ENCODE measurements around the gene CACNA2D3. TPM values are rescaled to one million over a fixed set of nuclear protein-coding genes. Genes with fewer than 3 reads are reported as not detected.
"Not testable (repeated sequence)": the region's sequence is repeated elsewhere in the genome, so short reads cannot be mapped to it uniquely, and the experiment has no call there.

CACNA2D3 gene
- total and polyA plus RNA-seq, 4 experiments from 2014 or later: not detected

- peaks cover 2 to 3% of the 10 kb centered on the region in 2 donors for H3K27me3 Mint-ChIP-seq
- H3K4me1 Mint-ChIP-seq: no peaks in the 10 kb centered on the region
- no peak overlapping the region for H3K4me3 Mint-ChIP-seq
- Histone ChIP-seq H3K4me3 (ENCODE audit: low read length in 2 of 2) (no peak overlapping the region), H3K27ac (ENCODE audit: low read depth, low read length) (no peak overlapping the region), H3K27me3 (ENCODE audit: insufficient read depth, low read length) (no peaks in the 10 kb centered on the region), H3K4me1 (ENCODE audit: insufficient read depth, low read length) (no peaks in the 10 kb centered on the region), H3K36me3 (ENCODE audit: insufficient read depth, low read length) (no peaks in the 10 kb centered on the region), H3K9me3 (ENCODE audit: control insufficient read depth in 1 of 2, low read length in 2 of 2) (no peaks in the 10 kb centered on the region)
- H3K36me3 Mint-ChIP-seq: no peaks in the 10 kb centered on the region
- H3K9me3 Mint-ChIP-seq: peaks cover 0 to 4% (median 0%) of the 10 kb centered on the region in 8 donors
- H3K27ac Mint-ChIP-seq: no peak overlapping the region
- CTCF ChIA-PET (ENCODE audit: partially characterized antibody): no interaction called here
- intact Hi-C loops (cut with micrococcal nuclease): no loop called here
- DNase-seq: no peak
- POLR2A ChIA-PET (ENCODE audit: partially characterized antibody): no interaction called here
Measured at GRCh38 chr3:54632834-54633233, 510.5 kb downstream of the CACNA2D3 start.

GRCh38 chr3:54633444-54634121 is 511.2 kb downstream of the CACNA2D3 start:
- no peaks in the 10 kb centered on the region for H3K36me3 ChIP-seq (ENCODE audit: insufficient read depth, low read length)
- ChIA-PET CTCF (ENCODE audit: partially characterized antibody) (no interaction called here), POLR2A (ENCODE audit: partially characterized antibody) (no interaction called here)
- no peak overlapping the region for H3K27ac Mint-ChIP-seq
- no peaks in the 10 kb centered on the region for H3K27me3 ChIP-seq (ENCODE audit: insufficient read depth, low read length)
- peaks cover 5 to 6% of the 10 kb centered on the region in 2 donors for H3K27me3 Mint-ChIP-seq
- peaks cover 0 to 4% (median 0%) of the 10 kb centered on the region in 8 donors for H3K9me3 Mint-ChIP-seq
- no peak overlapping the region for H3K4me3 Mint-ChIP-seq
- H3K9me3 ChIP-seq (ENCODE audit: control insufficient read depth in 1 of 2, low read length in 2 of 2): no peaks in the 10 kb centered on the region
- H3K4me1 ChIP-seq (ENCODE audit: insufficient read depth, low read length): no peaks in the 10 kb centered on the region
- no peaks in the 10 kb centered on the region for H3K36me3 Mint-ChIP-seq
- no peak overlapping the region for H3K4me3 ChIP-seq (ENCODE audit: low read length in 2 of 2)
- peaks cover 0 to under 1% (median 0%) of the 10 kb centered on the region in 4 donors for H3K4me1 Mint-ChIP-seq
- no peak overlapping the region for H3K27ac ChIP-seq (ENCODE audit: low read depth, low read length)
- intact Hi-C loops (cut with micrococcal nuclease): no loop called here
- DNase-seq: no peak

- H3K4me3 Mint-ChIP-seq: no peak overlapping the region
- peaks cover 0 to 4% (median 0%) of the 10 kb centered on the region in 8 donors for H3K9me3 Mint-ChIP-seq
- no peak for DNase-seq
- peaks cover 0 to 4% (median under 1%) of the 10 kb centered on the region in 4 donors for H3K4me1 Mint-ChIP-seq
- POLR2A ChIA-PET (ENCODE audit: partially characterized antibody): no interaction called here
- Histone ChIP-seq H3K9me3 (ENCODE audit: control insufficient read depth in 1 of 2, low read length in 2 of 2) (no peaks in the 10 kb centered on the region), H3K27ac (ENCODE audit: low read depth, low read length) (no peak overlapping the region), H3K4me3 (ENCODE audit: low read length in 2 of 2) (no peak overlapping the region), H3K36me3 (ENCODE audit: insufficient read depth, low read length) (no peaks in the 10 kb centered on the region), H3K4me1 (ENCODE audit: insufficient read depth, low read length) (no peaks in the 10 kb centered on the region), H3K27me3 (ENCODE audit: insufficient read depth, low read length) (no peaks in the 10 kb centered on the region)
- CTCF ChIA-PET (ENCODE audit: partially characterized antibody): no interaction called here
- H3K27me3 Mint-ChIP-seq: peaks cover 5 to 11% of the 10 kb centered on the region in 2 donors
- intact Hi-C loops (cut with micrococcal nuclease): no loop called here
- no peaks in the 10 kb centered on the region for H3K36me3 Mint-ChIP-seq
- no peak overlapping the region for H3K27ac Mint-ChIP-seq
Measured at GRCh38 chr3:54634122-54634469, 511.7 kb downstream of the CACNA2D3 start.

GRCh38 chr3:54639790-54640372 is 517.5 kb downstream of the CACNA2D3 start:
- DNase-seq; H3K4me1 ChIP-seq (ENCODE audit: insufficient read depth, low read length); intact Hi-C loops (cut with micrococcal nuclease); H3K36me3 Mint-ChIP-seq; H3K27ac ChIP-seq (ENCODE audit: low read depth, low read length); H3K27ac Mint-ChIP-seq; H3K4me3 Mint-ChIP-seq; H3K36me3 ChIP-seq (ENCODE audit: insufficient read depth, low read length); H3K9me3 ChIP-seq (ENCODE audit: control insufficient read depth in 1 of 2, low read length in 2 of 2); H3K4me3 ChIP-seq (ENCODE audit: low read length in 2 of 2); H3K4me1 Mint-ChIP-seq; POLR2A ChIA-PET (ENCODE audit: partially characterized antibody); H3K27me3 ChIP-seq (ENCODE audit: insufficient read depth, low read length); CTCF ChIA-PET (ENCODE audit: partially characterized antibody); H3K9me3 Mint-ChIP-seq: not testable (repeated sequence)
- peaks cover 16 to 22% of the 10 kb centered on the region in 2 donors for H3K27me3 Mint-ChIP-seq

GRCh38 chr3:54641226-54642014 is 519.1 kb downstream of the CACNA2D3 start:
- Histone ChIP-seq H3K27ac (ENCODE audit: low read depth, low read length) (no peak overlapping the region), H3K36me3 (ENCODE audit: insufficient read depth, low read length) (no peaks in the 10 kb centered on the region), H3K27me3 (ENCODE audit: insufficient read depth, low read length) (no peaks in the 10 kb centered on the region), H3K4me1 (ENCODE audit: insufficient read depth, low read length) (no peaks in the 10 kb centered on the region), H3K4me3 (ENCODE audit: low read length in 2 of 2) (no peak overlapping the region), H3K9me3 (ENCODE audit: control insufficient read depth in 1 of 2, low read length in 2 of 2) (no peaks in the 10 kb centered on the region)
- H3K36me3 Mint-ChIP-seq: no peaks in the 10 kb centered on the region
- H3K4me3 Mint-ChIP-seq: no peak overlapping the region
- H3K9me3 Mint-ChIP-seq: peaks cover 0 to 9% (median under 1%) of the 10 kb centered on the region in 8 donors
- POLR2A ChIA-PET (ENCODE audit: partially characterized antibody): no interaction called here
- peaks cover 0 to 4% (median 1%) of the 10 kb centered on the region in 4 donors for H3K4me1 Mint-ChIP-seq
- no peak for DNase-seq
- intact Hi-C loops (cut with micrococcal nuclease): no loop called here
- peaks cover 16 to 22% of the 10 kb centered on the region in 2 donors for H3K27me3 Mint-ChIP-seq
- CTCF ChIA-PET (ENCODE audit: partially characterized antibody): no interaction called here
- H3K27ac Mint-ChIP-seq: no peak overlapping the region

GRCh38 chr3:54642147-54642546 is 519.8 kb downstream of the CACNA2D3 start:
- Histone ChIP-seq H3K9me3 (ENCODE audit: control insufficient read depth in 1 of 2, low read length in 2 of 2) (no peaks in the 10 kb centered on the region), H3K4me1 (ENCODE audit: insufficient read depth, low read length) (no peaks in the 10 kb centered on the region), H3K4me3 (ENCODE audit: low read length in 2 of 2) (no peak overlapping the region), H3K27me3 (ENCODE audit: insufficient read depth, low read length) (no peaks in the 10 kb centered on the region), H3K36me3 (ENCODE audit: insufficient read depth, low read length) (no peaks in the 10 kb centered on the region), H3K27ac (ENCODE audit: low read depth, low read length) (no peak overlapping the region)
- Mint-ChIP-seq H3K9me3 (peaks cover 0 to 9% (median 4%) of the 10 kb centered on the region in 8 donors), H3K27me3 (peaks cover 16 to 22% of the 10 kb centered on the region in 2 donors), H3K36me3 (no peaks in the 10 kb centered on the region), H3K4me3 (no peak overlapping the region), H3K4me1 (peaks cover 0 to 4% (median 1%) of the 10 kb centered on the region in 4 donors), H3K27ac (no peak overlapping the region)
- intact Hi-C loops (cut with micrococcal nuclease): no loop called here
- POLR2A ChIA-PET (ENCODE audit: partially characterized antibody): no interaction called here
- DNase-seq: no peak
- CTCF ChIA-PET (ENCODE audit: partially characterized antibody): no interaction called here

- DNase-seq: no peak
- Mint-ChIP-seq H3K27me3 (peaks cover 0 to 2% of the 10 kb centered on the region in 2 donors), H3K36me3 (peaks cover 0 to 2% of the 10 kb centered on the region in 2 donors), H3K4me1 (no peaks in the 10 kb centered on the region), H3K27ac (no peak overlapping the region), H3K4me3 (no peak overlapping the region), H3K9me3 (peaks cover 4 to 16% (median 8%) of the 10 kb centered on the region in 8 donors)
- Histone ChIP-seq H3K27me3 (ENCODE audit: insufficient read depth, low read length) (no peaks in the 10 kb centered on the region), H3K27ac (ENCODE audit: low read depth, low read length) (no peak overlapping the region), H3K36me3 (ENCODE audit: insufficient read depth, low read length) (no peaks in the 10 kb centered on the region), H3K9me3 (ENCODE audit: control insufficient read depth in 1 of 2, low read length in 2 of 2) (no peaks in the 10 kb centered on the region), H3K4me1 (ENCODE audit: insufficient read depth, low read length) (no peaks in the 10 kb centered on the region), H3K4me3 (ENCODE audit: low read length in 2 of 2) (no peak overlapping the region)
- intact Hi-C loops (cut with micrococcal nuclease): no loop called here
- ChIA-PET POLR2A (ENCODE audit: partially characterized antibody) (no interaction called here), CTCF (ENCODE audit: partially characterized antibody) (no interaction called here)
Measured at GRCh38 chr3:54647721-54648120, 525.4 kb downstream of the CACNA2D3 start.

Measured in CD4-positive, alpha-beta memory T cell (primary cell).